GM18505 (cell line): ENCODE results near the gene SLIT1.

ENCODE experiments used
- ATAC-seq: cut with Tn5 transposase; IDR thresholded peaks from one replicate; pipeline ENCODE4 v1.9.1; 2021; ENCODE audit not compliant: unreplicated experiment
- POLR2A ChIP-seq: IDR thresholded peaks from 4 replicates; pipeline ENCODE4 v1.6.1; 2011; ENCODE audit warnings: borderline replicate concordance; ENCODE audit not compliant: insufficient read depth, insufficient read length; ENCODE audit errors: extremely low read depth

SLIT1 gene

DNA sequence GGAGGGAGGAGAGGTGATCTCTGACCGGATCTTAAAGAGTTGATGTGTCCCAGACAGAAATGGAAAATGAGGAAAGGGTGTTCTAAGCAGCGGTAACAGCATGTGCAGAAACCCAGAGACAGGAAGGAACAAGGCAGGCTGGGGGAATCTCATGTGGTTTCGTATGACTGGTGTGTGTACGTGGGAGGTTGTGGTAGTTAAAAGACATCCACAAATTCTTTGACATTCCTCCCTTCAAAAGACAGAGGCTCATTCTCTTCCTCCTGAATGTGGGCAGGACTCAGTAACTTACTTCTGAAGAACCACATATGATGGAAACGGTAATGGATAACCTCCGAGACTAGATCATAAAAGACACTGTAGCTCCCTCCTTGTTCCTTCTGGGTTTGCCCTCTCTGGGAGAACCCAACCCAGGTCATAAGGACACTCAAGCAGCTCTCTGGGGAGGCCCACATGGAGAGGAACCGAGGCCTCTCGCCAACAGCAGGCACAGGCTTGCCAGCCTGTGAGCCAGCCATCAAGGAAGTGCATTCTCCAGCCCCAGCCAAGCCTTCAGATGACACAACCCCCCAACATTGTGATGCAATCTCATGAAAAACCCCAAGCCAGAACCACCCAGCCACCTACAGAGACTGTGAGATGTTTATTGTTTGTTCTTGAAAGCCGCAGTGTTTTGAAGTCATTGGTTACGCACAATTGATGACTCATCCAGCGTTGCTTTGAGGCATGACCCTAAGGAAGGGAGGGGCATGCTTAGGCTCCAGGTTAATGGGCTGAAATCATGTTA, 116.0 kb downstream of the SLIT1 start:
- no peak for ATAC-seq
- no peak for TF ChIP-seq POLR2A

DNA sequence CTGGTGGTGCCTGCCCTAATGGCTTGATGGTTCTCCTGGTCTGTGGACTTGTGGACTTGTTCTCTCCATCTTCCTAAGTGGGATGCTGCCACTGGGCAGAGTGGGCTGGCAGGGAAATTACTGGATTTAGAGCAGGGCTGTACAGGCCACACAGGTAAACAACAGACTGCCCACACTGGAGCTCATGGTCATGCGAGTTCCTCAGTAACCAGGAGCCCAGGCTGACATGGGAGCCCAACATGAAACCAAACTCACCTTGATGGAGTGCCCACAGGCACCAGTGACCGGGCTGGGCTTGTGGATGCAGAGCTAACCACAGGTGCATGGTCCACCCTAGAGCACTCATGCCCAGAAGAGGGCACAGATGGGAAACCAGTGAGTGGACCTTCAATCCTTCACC, 116.7 kb downstream of the SLIT1 start:
- no peak for ATAC-seq
- TF ChIP-seq POLR2A = no peak

DNA sequence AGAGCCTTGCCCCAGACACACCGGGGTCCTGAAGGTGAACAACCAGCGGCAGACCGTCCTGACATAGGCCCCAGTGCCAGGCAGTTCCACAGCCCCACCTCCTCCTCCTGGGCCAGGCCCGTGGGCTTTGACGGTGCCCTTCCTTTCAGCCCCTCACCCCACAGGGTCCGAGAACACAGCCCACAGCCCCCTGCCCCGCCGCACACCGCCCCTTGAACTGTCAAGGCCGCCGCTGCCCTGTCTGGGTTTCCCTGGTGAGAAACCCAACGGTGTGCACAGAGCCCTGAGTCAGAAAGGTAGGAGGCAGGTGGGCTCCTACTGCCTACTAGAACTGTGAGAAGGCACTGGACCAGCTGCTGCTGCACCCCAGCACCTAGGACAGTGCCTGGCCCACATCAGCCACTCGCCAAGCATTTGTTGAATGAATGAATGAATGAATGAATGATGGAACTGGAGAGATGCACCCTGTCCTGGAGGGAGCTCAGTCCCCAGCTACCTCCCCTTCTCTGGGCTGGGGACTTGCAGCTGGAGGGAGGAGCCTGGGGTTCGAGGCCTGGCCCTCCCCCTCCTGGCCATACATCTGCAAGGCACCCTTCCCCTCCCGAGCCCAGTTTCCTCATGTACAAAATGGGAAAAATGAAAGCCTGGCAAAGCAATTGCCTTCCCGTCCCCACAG, 117.9 kb downstream of the SLIT1 start:
- no peak for TF ChIP-seq POLR2A

DNA sequence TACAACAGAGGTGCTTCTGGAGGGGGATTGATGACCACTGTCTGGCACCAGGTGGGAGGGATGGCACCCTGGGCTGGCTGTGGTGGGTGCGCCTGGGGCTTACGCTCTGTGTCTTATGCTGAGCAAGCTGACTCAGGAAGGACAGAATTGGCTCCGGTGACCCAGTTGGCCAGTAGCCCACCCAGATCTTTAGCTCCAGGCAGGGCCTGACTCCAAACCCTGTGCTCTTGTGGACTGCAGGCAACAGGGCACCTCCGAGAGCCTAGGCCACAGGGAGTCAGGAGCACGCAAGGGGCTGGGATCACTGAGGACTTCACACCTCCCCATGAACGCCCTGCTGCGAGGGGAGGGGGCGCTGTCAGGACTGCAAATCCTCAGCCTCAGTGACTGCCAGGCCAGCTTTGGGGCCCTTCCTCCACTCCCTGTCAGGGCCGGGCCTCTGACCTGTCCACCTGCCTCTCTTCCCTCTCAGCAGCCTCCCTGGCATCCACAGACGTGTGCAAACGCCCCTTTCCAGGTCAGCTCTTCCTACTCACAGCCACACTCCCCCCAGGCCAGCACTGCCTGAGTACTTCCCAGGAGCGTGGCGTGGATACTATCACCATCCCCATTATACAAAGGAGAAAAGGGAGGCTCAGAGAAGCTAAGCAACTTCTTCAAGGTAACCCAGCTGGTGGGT, 118.7 kb downstream of the SLIT1 start:
- TF ChIP-seq POLR2A = no peak
- ATAC-seq = no peak

More for the DNA sequence above, 117.9 kb downstream of the SLIT1 start:
- no peak for ATAC-seq

DNA sequence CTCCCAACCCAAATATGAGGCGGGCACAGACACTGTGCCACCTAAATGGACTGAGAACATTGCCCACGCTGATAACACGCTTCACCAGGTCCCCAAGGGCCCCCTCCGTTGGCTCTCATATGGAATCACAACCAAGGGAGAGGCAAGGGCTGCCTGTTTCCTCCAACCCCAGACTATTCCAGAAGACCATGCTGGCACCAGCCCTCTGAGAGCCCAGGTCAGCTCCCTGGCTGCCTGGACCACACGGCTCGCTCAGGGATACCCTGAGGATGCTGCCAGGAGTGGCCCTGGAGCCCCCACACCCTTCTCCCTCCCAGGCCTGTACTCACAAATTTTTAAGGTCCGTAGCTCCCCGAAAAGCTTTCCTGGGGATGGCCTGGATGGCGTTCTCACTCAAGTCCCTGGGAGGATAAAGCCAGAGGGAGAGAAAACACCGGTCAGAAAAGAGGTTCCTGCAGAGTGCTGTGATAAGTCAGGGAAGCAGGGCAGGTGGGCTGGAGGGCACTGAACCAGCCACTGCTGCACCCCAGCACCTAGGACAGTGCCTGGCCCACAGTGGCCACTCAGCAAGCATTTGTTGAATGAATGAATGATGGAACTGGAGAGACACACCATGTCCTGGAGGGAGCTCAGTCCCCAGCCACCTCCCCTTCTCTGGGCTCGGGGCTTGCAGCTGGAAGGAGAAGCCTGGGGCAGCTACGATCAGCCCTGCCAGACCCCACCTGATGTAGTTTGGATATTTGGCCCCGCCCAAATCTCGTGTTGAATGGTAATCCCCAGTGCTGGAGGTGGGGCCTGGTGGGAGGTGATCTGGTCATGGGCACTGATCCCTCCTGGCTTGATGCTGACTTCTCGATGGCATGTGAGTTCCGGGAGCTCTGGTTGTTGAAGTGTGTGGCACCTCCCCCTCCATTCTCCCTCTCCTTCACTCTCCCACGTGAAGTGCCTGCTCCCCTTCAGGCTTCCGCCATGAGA, 119.8 kb downstream of the SLIT1 start:
- ATAC-seq = no peak
- TF ChIP-seq POLR2A = no peak

DNA sequence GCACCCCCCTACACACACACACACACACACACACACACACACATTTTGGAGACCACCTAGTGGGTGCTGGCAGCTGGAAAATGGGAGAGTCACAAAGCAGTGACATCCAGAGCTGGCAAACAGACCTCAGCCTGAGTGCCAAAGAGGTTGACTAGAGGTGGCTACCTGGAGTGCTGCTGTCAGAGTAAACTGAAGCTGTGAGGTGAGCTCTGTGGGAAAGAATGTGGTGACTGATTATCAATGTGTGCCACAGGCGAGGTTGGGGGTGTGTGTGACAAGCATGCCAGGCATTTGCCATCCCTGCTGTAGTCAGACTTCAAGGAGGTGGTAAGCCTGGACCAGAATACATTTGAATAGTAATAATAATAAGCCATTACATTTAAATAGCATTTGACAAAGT, 120.6 kb downstream of the SLIT1 start:
- ATAC-seq = no peak
- no peak for TF ChIP-seq POLR2A

DNA sequence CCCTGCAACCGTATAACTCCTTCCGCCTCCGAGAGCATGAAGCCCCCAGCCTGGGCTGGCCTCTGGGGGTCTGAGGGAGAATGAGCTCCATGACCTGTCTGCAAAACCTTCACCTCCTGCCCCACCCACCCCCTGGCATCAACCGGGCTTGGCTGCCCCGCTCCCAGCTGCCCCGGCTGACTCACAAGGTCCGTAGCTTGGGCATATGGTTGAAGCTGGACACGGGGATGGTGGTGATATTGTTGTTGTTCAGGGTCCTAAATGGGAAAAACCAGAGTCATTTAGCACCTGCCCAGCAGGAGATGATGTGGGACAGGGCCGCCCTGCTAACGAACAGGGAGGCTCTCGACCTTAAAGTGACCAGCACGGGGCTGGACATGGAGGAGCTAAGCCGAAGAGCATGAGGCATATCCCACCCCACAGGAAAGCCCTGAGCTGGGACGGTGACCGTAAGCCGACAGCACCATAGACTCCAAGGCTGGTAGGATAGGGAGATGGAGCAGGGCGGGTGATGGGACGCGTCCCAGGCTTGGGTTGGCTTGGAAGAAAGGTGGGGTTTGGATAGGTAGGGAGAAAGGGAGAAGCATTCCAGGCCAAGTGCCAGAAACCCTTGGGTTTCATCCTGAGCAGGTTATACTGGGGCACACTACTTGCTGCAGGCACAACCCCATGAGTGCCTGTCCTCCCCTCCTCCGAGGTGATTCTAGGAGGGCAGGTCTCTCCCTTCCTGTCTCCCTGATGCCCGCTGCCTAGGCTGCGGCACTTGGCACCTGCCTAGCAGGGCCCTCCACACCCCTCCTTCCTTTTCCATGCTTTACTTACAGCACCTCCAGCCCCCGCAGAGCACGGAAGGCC, 121.5 kb downstream of the SLIT1 start:
- no peak for TF ChIP-seq POLR2A
- ATAC-seq = no peak

DNA sequence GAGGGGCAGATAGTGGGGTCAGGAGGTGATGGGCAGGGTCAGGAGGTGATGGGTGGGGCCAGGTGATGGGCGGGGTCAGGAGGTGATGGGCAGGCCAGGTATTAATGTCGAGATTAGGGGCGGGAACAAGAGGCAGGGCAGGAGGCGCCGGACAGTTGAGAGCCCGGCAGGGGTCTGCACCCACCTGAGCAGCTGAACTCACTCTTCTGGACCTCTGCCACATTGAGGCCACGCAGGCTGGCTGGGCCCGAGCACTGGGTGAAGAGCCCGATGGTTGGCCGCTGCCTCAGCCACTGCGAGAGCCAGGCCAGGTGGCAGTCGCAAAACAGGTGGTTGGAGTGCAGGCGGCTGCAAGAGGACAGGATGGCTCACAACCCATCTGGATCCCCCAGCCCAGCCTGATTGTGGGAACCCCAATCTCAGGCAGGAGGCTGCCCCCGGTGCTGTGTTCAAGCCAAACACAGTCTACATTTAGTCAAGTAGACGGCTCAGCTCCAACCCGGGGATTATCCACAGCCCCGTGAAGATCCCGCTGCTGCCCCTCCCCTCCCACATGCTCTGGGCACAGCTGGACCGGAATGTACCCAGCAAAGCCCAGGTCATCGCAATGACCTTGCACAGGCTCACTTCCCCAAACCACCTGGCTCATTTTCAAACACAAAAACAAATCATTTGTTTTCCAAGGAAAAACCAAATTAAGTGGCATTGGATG, 122.3 kb downstream of the SLIT1 start:
- ATAC-seq = no peak
- no peak for TF ChIP-seq POLR2A

DNA sequence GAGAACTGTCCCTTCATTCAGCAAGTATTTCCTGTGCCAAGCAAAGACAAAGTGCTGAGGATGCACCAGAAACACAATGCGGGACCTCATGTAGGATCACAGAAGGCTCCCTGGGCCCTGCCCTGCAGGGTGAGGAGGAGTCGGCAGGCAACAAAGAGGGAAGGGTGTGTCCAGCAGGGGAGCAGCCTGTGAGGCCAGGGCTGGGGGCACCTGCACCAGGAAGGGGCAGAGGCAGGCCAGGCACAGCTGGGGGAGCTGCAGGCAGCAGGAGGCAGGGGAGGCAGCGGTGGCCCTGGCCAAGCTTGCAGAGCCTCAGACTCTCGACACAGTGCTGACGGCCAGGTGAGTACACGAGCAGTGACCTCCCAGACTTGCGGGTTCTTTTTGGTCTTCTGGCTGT, 123.3 kb downstream of the SLIT1 start:
- no peak for ATAC-seq
- TF ChIP-seq POLR2A = no peak

DNA sequence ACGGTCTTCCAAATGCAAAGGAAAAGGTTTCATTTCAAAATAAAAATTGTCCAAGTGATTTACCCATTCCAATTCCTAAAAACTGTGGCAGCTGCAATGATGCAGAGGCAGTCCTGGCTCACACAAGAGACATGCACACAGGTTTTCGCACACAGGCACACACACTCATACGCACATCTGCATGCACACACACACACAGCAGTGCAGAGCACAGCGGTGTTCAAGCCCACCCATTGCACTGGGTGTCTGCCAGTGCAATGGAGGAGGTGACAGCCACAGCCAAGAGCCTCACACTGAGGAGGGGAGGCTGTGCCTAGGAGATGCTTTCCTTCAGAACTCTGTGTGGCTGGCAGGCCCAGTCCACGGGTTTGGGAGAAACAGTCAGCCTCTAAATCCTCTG, 123.7 kb downstream of the SLIT1 start:
- ATAC-seq = no peak
- no peak for TF ChIP-seq POLR2A

DNA sequence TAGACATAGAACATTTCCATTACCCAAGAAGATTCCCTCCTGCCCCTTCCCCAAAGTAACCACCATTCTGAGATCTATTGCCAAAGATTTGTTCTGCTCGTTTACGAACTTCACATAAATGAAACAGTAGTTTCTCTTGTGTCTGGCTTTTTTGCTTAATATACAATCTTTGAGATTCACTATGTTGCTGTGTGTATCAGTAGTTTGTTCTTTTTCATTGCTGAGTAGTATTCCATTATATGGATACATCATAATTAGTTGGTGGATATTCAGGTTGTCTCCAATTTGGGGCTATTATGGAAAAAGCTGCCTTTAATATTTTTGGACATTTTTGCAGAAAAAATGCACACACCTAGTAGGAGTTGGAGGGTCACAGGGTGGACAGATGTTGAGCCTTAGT, 124.3 kb downstream of the SLIT1 start:
- TF ChIP-seq POLR2A = no peak

DNA sequence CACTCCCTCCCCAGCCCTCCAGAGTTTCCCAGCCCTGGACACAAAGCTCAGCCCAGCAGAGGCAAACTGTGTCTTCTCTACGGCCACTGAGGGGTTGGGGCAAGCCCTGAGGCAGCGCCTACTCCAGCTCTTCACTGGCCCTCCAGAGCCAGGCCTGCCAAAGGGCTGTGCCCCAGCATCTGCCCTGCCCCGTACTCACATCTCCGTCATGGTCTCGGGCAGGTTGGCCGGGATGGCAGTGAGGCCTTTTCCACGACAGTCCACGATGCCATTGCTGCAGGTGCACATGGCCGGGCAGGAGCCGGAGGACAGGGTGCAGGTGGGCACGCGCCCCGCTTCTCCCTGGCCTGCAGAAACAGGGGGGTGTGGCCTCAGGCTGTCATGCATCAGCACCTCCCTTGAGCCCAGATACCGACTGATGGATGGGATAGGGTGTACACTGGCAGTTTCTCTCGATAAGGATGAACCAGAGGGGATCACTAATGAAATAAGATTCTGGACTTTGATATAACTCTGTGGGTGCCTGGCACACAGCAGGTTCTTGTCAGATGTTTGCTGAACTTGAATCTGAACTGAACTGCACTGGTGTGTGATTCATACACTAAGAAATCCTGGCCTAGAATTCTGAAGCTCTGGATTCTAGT, 125.2 kb downstream of the SLIT1 start:
- ATAC-seq = no peak
- TF ChIP-seq POLR2A = no peak

More for the DNA sequence above, 124.3 kb downstream of the SLIT1 start:
- ATAC-seq = no peak

DNA sequence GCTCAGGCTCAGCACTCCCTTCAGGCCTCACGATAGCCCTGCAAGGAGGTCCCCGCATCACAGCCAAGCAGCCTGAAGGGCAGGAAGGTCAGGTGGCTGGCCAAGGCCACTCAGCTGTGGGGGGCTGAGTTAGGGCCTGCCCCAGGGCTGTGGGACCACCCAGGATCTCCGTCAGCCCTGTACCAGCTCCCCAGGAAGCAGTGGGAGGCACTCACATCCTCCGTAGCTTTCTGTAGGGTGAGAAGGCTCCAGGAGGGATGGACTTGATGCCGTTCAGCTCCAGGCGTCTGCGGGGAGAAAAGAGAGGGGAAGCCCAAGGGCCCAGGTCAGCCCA, 125.9 kb downstream of the SLIT1 start:
- no peak for TF ChIP-seq POLR2A
- ATAC-seq = no peak
